ENCODE data around the gene LAMC1. TPM values are rescaled to one million over a fixed set of nuclear protein-coding genes. Genes with fewer than 3 reads are reported as not detected.

LAMC1 gene
- total RNA-seq, 1 experiment from 2014 or later: 71.5 TPM

DNA sequence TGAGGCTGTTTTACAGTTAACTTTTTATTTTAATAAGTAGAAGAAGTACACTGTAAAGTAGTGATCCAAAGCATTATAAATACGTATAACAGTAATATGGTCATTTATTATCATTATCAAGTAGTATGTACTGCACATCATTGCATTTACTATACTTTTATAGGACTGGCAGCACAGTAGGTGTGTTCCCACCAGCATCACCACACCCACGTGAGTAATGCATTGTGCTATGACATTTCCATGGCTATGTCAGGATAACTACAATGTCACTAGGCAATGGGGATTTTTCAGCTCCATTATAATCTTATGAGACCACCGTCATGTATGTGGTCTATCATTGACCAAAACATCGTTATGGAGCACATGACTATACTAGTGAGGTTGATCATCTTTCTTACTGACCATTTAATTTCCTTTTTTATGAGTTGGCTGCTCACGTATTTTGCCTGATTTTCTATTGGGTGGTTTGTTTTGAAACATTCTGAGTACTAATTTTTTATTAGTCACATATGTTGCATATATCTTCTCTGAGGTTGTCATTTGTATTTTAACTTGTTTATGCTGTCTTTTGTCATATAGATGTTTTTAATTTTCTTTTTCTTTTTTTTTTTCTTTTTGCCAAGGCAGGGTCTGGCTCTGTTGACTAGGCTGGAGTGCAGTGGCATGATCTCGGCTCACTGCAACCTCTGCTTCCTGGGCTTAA, 44.9 kb upstream of the LAMC1 start:
- no peaks in the 10 kb centered on the region for H3K9me2 ChIP-seq (replicated peaks; ENCODE audit: low read length)
- TF ChIP-seq EZH2phosphoT487 (IDR thresholded peaks at IDR 0.05; ENCODE audit: borderline replicate concordance, low read length) (no peak), EZH2 (IDR thresholded peaks at IDR 0.05; ENCODE audit: low read length, unreplicated experiment) (no peak)
- TF ChIP-seq, protein P1, sequence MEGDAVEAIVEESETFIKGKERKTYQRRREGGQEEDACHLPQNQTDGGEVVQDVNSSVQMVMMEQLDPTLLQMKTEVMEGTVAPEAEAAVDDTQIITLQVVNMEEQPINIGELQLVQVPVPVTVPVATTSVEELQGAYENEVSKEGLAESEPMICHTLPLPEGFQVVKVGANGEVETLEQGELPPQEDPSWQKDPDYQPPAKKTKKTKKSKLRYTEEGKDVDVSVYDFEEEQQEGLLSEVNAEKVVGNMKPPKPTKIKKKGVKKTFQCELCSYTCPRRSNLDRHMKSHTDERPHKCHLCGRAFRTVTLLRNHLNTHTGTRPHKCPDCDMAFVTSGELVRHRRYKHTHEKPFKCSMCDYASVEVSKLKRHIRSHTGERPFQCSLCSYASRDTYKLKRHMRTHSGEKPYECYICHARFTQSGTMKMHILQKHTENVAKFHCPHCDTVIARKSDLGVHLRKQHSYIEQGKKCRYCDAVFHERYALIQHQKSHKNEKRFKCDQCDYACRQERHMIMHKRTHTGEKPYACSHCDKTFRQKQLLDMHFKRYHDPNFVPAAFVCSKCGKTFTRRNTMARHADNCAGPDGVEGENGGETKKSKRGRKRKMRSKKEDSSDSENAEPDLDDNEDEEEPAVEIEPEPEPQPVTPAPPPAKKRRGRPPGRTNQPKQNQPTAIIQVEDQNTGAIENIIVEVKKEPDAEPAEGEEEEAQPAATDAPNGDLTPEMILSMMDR (conservative IDR thresholded peaks at IDR 0.05; ENCODE audit: low read depth, low read length): no peak
- H3K36me3 ChIP-seq (ENCODE audit: low read depth, low read length): no peaks in the 10 kb centered on the region
- H3K4me1 ChIP-seq (ENCODE audit: insufficient read depth, low read length): peaks cover 16% of the 10 kb centered on the region
- H3K4me3 ChIP-seq (ENCODE audit: low read length): no peak overlapping the region
- peak overlapping the region; percentile 14; the same call in 1 of the 2 replicates for H3K27ac ChIP-seq (ENCODE audit: low read length)
- no peaks in the 10 kb centered on the region for H3K79me2 ChIP-seq (ENCODE audit: low read length)
- CTCF ChIA-PET: interaction anchor here (0.5 kb wide), 1 partner anchor 29 kb away, joined by 3 read pairs; no protein-coding TSS in a partner anchor
- no TSS peak for BruUV-seq (replicated peaks)
- intact Hi-C loops (cut with micrococcal nuclease): no loop called here
- no peaks in the 10 kb centered on the region for H4K20me1 ChIP-seq (ENCODE audit: low read length)
- H3K9me3 ChIP-seq (ENCODE audit: low read length): no peaks in the 10 kb centered on the region
- ATAC-seq (peak; percentile 67), DNase-seq (peak; percentile 47)
- H2AFZ ChIP-seq (ENCODE audit: low read length): no peak overlapping the region
- no peaks in the 10 kb centered on the region for H3F3A ChIP-seq (ENCODE audit: low read length, unreplicated experiment)
- no peak overlapping the region for H3K9ac ChIP-seq (ENCODE audit: low read length)
- POLR2A ChIA-PET (ENCODE audit: unreplicated experiment): no interaction called here
- no peaks in the 10 kb centered on the region for H3K27me3 ChIP-seq (ENCODE audit: low read length)
- no peak overlapping the region for H3K4me2 ChIP-seq (ENCODE audit: low read length)

DNA sequence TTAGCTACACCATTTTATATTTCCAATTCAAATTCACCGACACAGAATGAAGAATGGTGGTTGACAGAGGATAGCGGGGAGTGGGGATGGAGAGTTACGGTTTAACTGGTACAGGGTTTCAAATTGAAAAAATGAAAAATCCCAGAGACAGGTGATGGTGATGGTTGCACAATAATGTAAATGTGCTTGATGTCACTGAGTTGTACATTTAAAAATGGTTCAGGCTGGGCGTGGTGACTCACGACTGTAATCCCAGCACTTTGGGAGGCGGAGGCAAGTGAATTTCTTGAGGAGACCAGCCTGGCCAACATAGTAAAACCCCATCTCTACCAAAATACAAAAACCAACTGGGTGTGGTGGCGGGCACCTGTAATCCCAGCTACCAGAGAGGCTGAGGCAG, 39.1 kb upstream of the LAMC1 start:
- intact Hi-C loops (cut with micrococcal nuclease): no loop called here
- H3K4me3 ChIP-seq (ENCODE audit: low read length): no peak overlapping the region
- H3K9me3 ChIP-seq (ENCODE audit: low read length): no peaks in the 10 kb centered on the region
- CTCF ChIA-PET: no interaction called here
- no peak overlapping the region for H3K27ac ChIP-seq (ENCODE audit: low read length)
- H3K79me2 ChIP-seq (ENCODE audit: low read length): no peaks in the 10 kb centered on the region
- H3K36me3 ChIP-seq (ENCODE audit: low read depth, low read length): no peaks in the 10 kb centered on the region
- H4K20me1 ChIP-seq (ENCODE audit: low read length): no peaks in the 10 kb centered on the region
- no peaks in the 10 kb centered on the region for H3K9me2 ChIP-seq (replicated peaks; ENCODE audit: low read length)
- POLR2A ChIA-PET (ENCODE audit: unreplicated experiment): interaction anchor here (0.6 kb wide), 1 partner anchor 747 kb away, joined by 3 read pairs; no protein-coding TSS in a partner anchor
- no peaks in the 10 kb centered on the region for H3K4me1 ChIP-seq (ENCODE audit: insufficient read depth, low read length)
- ATAC-seq (no peak), DNase-seq (no peak)
- BruUV-seq (replicated peaks): no TSS peak
- H2AFZ ChIP-seq (ENCODE audit: low read length): no peak overlapping the region
- no peaks in the 10 kb centered on the region for H3K27me3 ChIP-seq (ENCODE audit: low read length)
- no peaks in the 10 kb centered on the region for H3F3A ChIP-seq (ENCODE audit: low read length, unreplicated experiment)
- TF ChIP-seq EZH2phosphoT487 (IDR thresholded peaks at IDR 0.05; ENCODE audit: borderline replicate concordance, low read length) (no peak), EZH2 (IDR thresholded peaks at IDR 0.05; ENCODE audit: low read length, unreplicated experiment) (no peak)
- TF ChIP-seq, protein P1 (conservative IDR thresholded peaks at IDR 0.05; ENCODE audit: low read depth, low read length): no peak
- no peak overlapping the region for H3K4me2 ChIP-seq (ENCODE audit: low read length)
- no peak overlapping the region for H3K9ac ChIP-seq (ENCODE audit: low read length)

DNA sequence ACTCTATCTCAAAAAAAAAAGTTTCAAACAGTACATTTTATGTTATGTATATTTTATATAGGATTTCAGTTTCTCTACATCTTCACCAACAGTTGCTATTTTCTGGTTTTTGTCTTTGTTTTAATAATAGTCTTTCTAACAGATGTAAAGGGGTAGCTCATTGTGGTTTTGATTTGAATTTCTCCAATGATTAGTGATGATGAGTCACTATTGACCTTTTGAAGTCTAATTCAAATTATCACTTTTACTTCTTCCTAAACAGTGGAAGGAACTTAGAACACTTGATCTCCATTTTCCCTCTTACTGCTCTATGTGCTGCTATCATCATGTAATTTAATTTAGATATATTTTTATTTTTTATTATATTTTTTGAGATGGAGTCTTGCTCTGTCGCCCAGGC, 38.6 kb upstream of the LAMC1 start:
- ATAC-seq (no peak), DNase-seq (no peak)
- no peaks in the 10 kb centered on the region for H3F3A ChIP-seq (ENCODE audit: low read length, unreplicated experiment)
- intact Hi-C loops (cut with micrococcal nuclease): no loop called here
- no peak overlapping the region for H3K4me3 ChIP-seq (ENCODE audit: low read length)
- H3K9me2 ChIP-seq (replicated peaks; ENCODE audit: low read length): no peaks in the 10 kb centered on the region
- no peak overlapping the region for H3K9ac ChIP-seq (ENCODE audit: low read length)
- H3K4me1 ChIP-seq (ENCODE audit: insufficient read depth, low read length): peaks cover under 1% of the 10 kb centered on the region; the same call in 1 of the 2 replicates
- POLR2A ChIA-PET (ENCODE audit: unreplicated experiment): interaction anchor here (0.6 kb wide), 1 partner anchor 747 kb away, joined by 3 read pairs; no protein-coding TSS in a partner anchor
- H3K4me2 ChIP-seq (ENCODE audit: low read length): no peak overlapping the region
- H3K79me2 ChIP-seq (ENCODE audit: low read length): no peaks in the 10 kb centered on the region
- H3K27ac ChIP-seq (ENCODE audit: low read length): no peak overlapping the region
- H3K27me3 ChIP-seq (ENCODE audit: low read length): no peaks in the 10 kb centered on the region
- no TSS peak for BruUV-seq (replicated peaks)
- CTCF ChIA-PET: interaction anchor here (0.7 kb wide), 1 partner anchor 13 kb away, joined by 3 read pairs; no protein-coding TSS in a partner anchor
- no peak overlapping the region for H2AFZ ChIP-seq (ENCODE audit: low read length)
- TF ChIP-seq, protein P1 (conservative IDR thresholded peaks at IDR 0.05; ENCODE audit: low read depth, low read length): no peak
- no peak for TF ChIP-seq EZH2phosphoT487 (IDR thresholded peaks at IDR 0.05; ENCODE audit: borderline replicate concordance, low read length)
- TF ChIP-seq EZH2 (IDR thresholded peaks at IDR 0.05; ENCODE audit: low read length, unreplicated experiment): no peak
- H3K36me3 ChIP-seq (ENCODE audit: low read depth, low read length): no peaks in the 10 kb centered on the region
- H4K20me1 ChIP-seq (ENCODE audit: low read length): no peaks in the 10 kb centered on the region
- H3K9me3 ChIP-seq (ENCODE audit: low read length): no peaks in the 10 kb centered on the region

All from PC-3 (cell line).